Neural cell (in vitro differentiated cells): ENCODE results near the gene SDR42E1. TPM values are rescaled to one million over a fixed set of nuclear protein-coding genes. Genes with fewer than 3 reads are reported as not detected.

Experiments
- H2AFZ ChIP-seq: fragments of 200-600, 300-800 bp; sonication (generic), shearing (Covaris generic); 2 replicates; pipeline ENCODE4 v1.6.0; 2014; ENCODE audit warnings: low read depth, mild to moderate bottlenecking, antibody characterized with exemption, low read length, moderate library complexity
- H3F3A ChIP-seq: fragments of 200-600 bp; shearing (Covaris generic); 2 replicates; pipeline ENCODE4 v1.6.1; 2016; ENCODE audit warnings: mild to moderate bottlenecking, moderate library complexity, mixed read lengths, antibody characterized with exemption, low read length; ENCODE audit not compliant: insufficient read depth, poor library complexity, severe bottlenecking
- H3K27ac ChIP-seq: fragments of 200-600, 300-800 bp; sonication (generic), shearing (Covaris generic); 2 replicates; pipeline ENCODE4 v1.5.1; 2014; ENCODE audit warnings: mild to moderate bottlenecking, low read length, moderate library complexity
- H3K27me3 ChIP-seq: fragments of 300-800, 200-600 bp; sonication (generic), shearing (Covaris generic); 2 replicates; pipeline ENCODE4 v1.6.0; 2014; ENCODE audit warnings: mild to moderate bottlenecking, low read depth, low read length, moderate library complexity; ENCODE audit not compliant: insufficient read depth
- H3K36me3 ChIP-seq: fragments of 300-800, 200-600 bp; sonication (generic), shearing (Covaris generic); 2 replicates; pipeline ENCODE4 v1.5.1; 2014; ENCODE audit warnings: mild to moderate bottlenecking, antibody characterized with exemption, low read length, moderate library complexity; ENCODE audit not compliant: insufficient read depth
- H3K4me2 ChIP-seq: fragments of 300-800, 200-600 bp; sonication (generic), shearing (Covaris generic); 2 replicates; pipeline ENCODE4 v1.6.0; 2014; ENCODE audit warnings: mild to moderate bottlenecking, low read length
- H3K4me3 ChIP-seq: fragments of 300-800, 200-600 bp; sonication (generic), shearing (Covaris generic); 2 replicates; pipeline ENCODE4 v1.5.1; 2014; ENCODE audit warnings: mild to moderate bottlenecking, low read length, moderate library complexity
- H3K79me2 ChIP-seq: fragments of 200-600 bp; shearing (Covaris generic); replicated peaks from 2 replicates; pipeline ENCODE4 v1.6.0; 2014; ENCODE audit warnings: mild to moderate bottlenecking, low read length, moderate library complexity; ENCODE audit not compliant: insufficient read depth
- H3K9ac ChIP-seq: fragments of 300-800, 200-600 bp; sonication (generic), shearing (Covaris generic); 2 replicates; pipeline ENCODE4 v1.6.1; 2016; ENCODE audit warnings: mild to moderate bottlenecking, low read length, mixed read lengths
- H3K9me2 ChIP-seq: fragments of 200-600 bp; shearing (Covaris generic); 2 replicates; pipeline ENCODE4 v1.6.1; 2016; ENCODE audit warnings: mild to moderate bottlenecking, low read length, mixed read lengths; ENCODE audit not compliant: insufficient read depth
- H3K9me3 ChIP-seq: fragments of 200-600, 300-800 bp; sonication (generic), shearing (Covaris generic); 2 replicates; pipeline ENCODE4 v1.6.1; 2016; ENCODE audit warnings: mild to moderate bottlenecking, mixed run types, low read length, moderate library complexity, mixed read lengths
- H4K20me1 ChIP-seq: fragments of 200-600 bp; shearing (Covaris generic); 2 replicates; pipeline ENCODE4 v1.6.1; 2016; ENCODE audit warnings: mild to moderate bottlenecking, mixed run types; ENCODE audit not compliant: insufficient read depth
- CTCF ChIP-seq: fragments of 450-650 bp; IDR thresholded peaks from 2 replicates; pipeline ENCODE4 v1.5.1; 2014; ENCODE audit warnings: antibody characterized with exemption, mild to moderate bottlenecking, moderate library complexity; ENCODE audit not compliant: poor library complexity, severe bottlenecking
- EP300 ChIP-seq: fragments of 450-650 bp; conservative IDR thresholded peaks from 2 replicates; pipeline ENCODE4 v1.6.1; 2014; ENCODE audit warnings: antibody characterized with exemption, mild to moderate bottlenecking, moderate library complexity; ENCODE audit not compliant: poor library complexity, severe bottlenecking
- EZH2 ChIP-seq: fragments of 200-600, 300-800 bp; shearing (Covaris generic), sonication (generic); IDR thresholded peaks from 2 replicates; pipeline ENCODE4 v1.6.1; 2014; ENCODE audit warnings: antibody characterized with exemption, low read length, borderline replicate concordance, mild to moderate bottlenecking; ENCODE audit not compliant: insufficient read depth, poor library complexity, severe bottlenecking
- MXI1 ChIP-seq: fragments of 450-650 bp; conservative IDR thresholded peaks from 2 replicates; pipeline ENCODE4 v1.6.1; 2014; ENCODE audit warnings: antibody characterized with exemption, mild to moderate bottlenecking; ENCODE audit not compliant: poor library complexity, severe bottlenecking
- POLR2AphosphoS5 ChIP-seq: IDR thresholded peaks from 2 replicates; pipeline ENCODE4 v1.6.1; 2012
- REST ChIP-seq: IDR thresholded peaks from 2 replicates; pipeline ENCODE4 v1.6.1; 2012; ENCODE audit warnings: borderline replicate concordance
- SMC3 ChIP-seq: fragments of 450-650 bp; conservative IDR thresholded peaks from 2 replicates; pipeline ENCODE4 v1.6.1; 2014; ENCODE audit warnings: antibody characterized with exemption, mild to moderate bottlenecking, moderate library complexity; ENCODE audit not compliant: poor library complexity
- TAF1 ChIP-seq: IDR thresholded peaks from 2 replicates; pipeline ENCODE4 v1.6.1; 2012; ENCODE audit warnings: low read depth
- polyA plus RNA-seq: library from polyadenylated mRNA; depleted of rRNA; stranded (reverse); fragments of >200 nt; gene quantifications from 2 replicates; pipeline ENCODE4 v1.2.3, GENCODE V29; 2014

Gene SDR42E1
- polyA plus RNA-seq, 1 donor from 2014 or later = 0.02 TPM

- Histone ChIP-seq H3K4me3 (no peak within 1 kb of the TSS), H3K9me3 (no peaks in the 10 kb centered on the region), H3K4me2 (no peak within 1 kb of the TSS), H3K36me3 (no peaks in the 10 kb centered on the region), H3K9ac (no peak within 1 kb of the TSS), H3F3A (no peaks in the 10 kb centered on the region), H3K27me3 (no peaks in the 10 kb centered on the region), H2AFZ (no peak within 1 kb of the TSS), H4K20me1 (no peaks in the 10 kb centered on the region), H3K27ac (no peak within 1 kb of the TSS), H3K9me2 (no peaks in the 10 kb centered on the region), H3K79me2 (no peaks in the 10 kb centered on the region)
- no peak for TF ChIP-seq REST
- TF ChIP-seq EZH2 = no peak
- TF ChIP-seq TAF1 = no peak
- no peak for TF ChIP-seq MXI1
Measured at GRCh38 chr16:82034981-82035612, 23.8 kb upstream of the SDR42E1 start, which contains the start of gene HSD17B2. TSS of gene HSD17B2 (plus strand) at chr16:82035253. CDS start at chr16:82035425, 172 bp downstream.

- TF ChIP-seq TAF1 (no peak), POLR2AphosphoS5 (no peak), MXI1 (no peak), EP300 (no peak), CTCF (no peak)
- no peak overlapping the region for H3K27ac ChIP-seq
Measured at GRCh38 chr16:82033683-82034300, 22.5 kb upstream of the SDR42E1 start.

GRCh38 chr16:82033006-82033405, 21.7 kb upstream of the SDR42E1 start:
- Histone ChIP-seq H3F3A (no peaks in the 10 kb centered on the region), H3K79me2 (no peaks in the 10 kb centered on the region), H3K9me3 (no peaks in the 10 kb centered on the region), H3K9ac (no peak overlapping the region), H3K4me3 (no peak overlapping the region), H3K9me2 (no peaks in the 10 kb centered on the region), H3K4me2 (no peak overlapping the region), H3K27ac (no peak overlapping the region), H3K27me3 (no peaks in the 10 kb centered on the region), H2AFZ (no peak overlapping the region), H4K20me1 (no peaks in the 10 kb centered on the region), H3K36me3 (no peaks in the 10 kb centered on the region)
- TF ChIP-seq SMC3 = no peak

More at GRCh38 chr16:82033683-82034300, 22.5 kb upstream of the SDR42E1 start:
- Histone ChIP-seq H3K36me3 (no peaks in the 10 kb centered on the region), H3K4me3 (no peak overlapping the region), H3K9ac (no peak overlapping the region), H3K79me2 (no peaks in the 10 kb centered on the region), H2AFZ (no peak overlapping the region), H3F3A (no peaks in the 10 kb centered on the region), H4K20me1 (no peaks in the 10 kb centered on the region), H3K27me3 (no peaks in the 10 kb centered on the region), H3K9me3 (no peaks in the 10 kb centered on the region), H3K4me2 (no peak overlapping the region), H3K9me2 (no peaks in the 10 kb centered on the region)
